ENCODE data around the gene BCL2L11.

- no peak for TF ChIP-seq CTCF (IDR thresholded peaks at IDR 0.05)
- TF ChIP-seq POLR2A (IDR thresholded peaks at IDR 0.05): no peak
- TF ChIP-seq POLR2AphosphoS5 (IDR thresholded peaks at IDR 0.05): no peak
Measured at GRCh38 chr2:111173338-111173737, 52.6 kb downstream of the BCL2L11 start.

Data from transverse colon (tissue), 4 donors.